Natural killer cell (primary cell): ENCODE data around the gene PLLP. TPM values are rescaled to one million over a fixed set of nuclear protein-coding genes. Genes with fewer than 3 reads are reported as not detected.

Experiments
- ATAC-seq, 3 donors: fragments of 150-1000 bp in 2 of 3; fragments of 200-7000 bp in 1 of 3; cut with Tn5 transposase; 1 replicate in 1 of 3; 2 replicates in 2 of 3; pipeline ENCODE4 v1.10.0; 2021; ENCODE audit warnings: mild to moderate bottlenecking in 2 of 3, moderate library complexity in 2 of 3
- DNase-seq, 2 donors: peaks; one replicate each; pipeline versions ENCODE4 v3.0.0 to v3.0.0-alpha.2; 2013 to 2021; ENCODE audit warnings: mixed read lengths in 1 of 2
- H3K27ac ChIP-seq: one replicate; pipeline ENCODE4 v1.5.1; 2013; ENCODE audit warnings: mild to moderate bottlenecking, low read length
- H3K27me3 ChIP-seq: one replicate; pipeline ENCODE4 v1.6.1; 2013; ENCODE audit warnings: low read length; ENCODE audit not compliant: control insufficient read depth, insufficient read depth
- H3K36me3 ChIP-seq: one replicate; pipeline ENCODE4 v1.6.1; 2013; ENCODE audit warnings: low read length; ENCODE audit not compliant: control insufficient read depth, insufficient read depth
- H3K4me1 ChIP-seq: one replicate; pipeline ENCODE4 v1.6.1; 2013; ENCODE audit warnings: low read length; ENCODE audit not compliant: control insufficient read depth, insufficient read depth
- H3K4me3 ChIP-seq: one replicate; pipeline ENCODE4 v1.5.1; 2013; ENCODE audit warnings: low read length
- H3K9me3 ChIP-seq: one replicate; pipeline ENCODE4 v1.6.1; 2013; ENCODE audit warnings: low read length; ENCODE audit not compliant: control insufficient read depth, insufficient read depth
- H3K27ac Mint-ChIP-seq, 2 donors: one replicate each; pipeline ENCODE4 v1.8.0; 2022; ENCODE audit warnings: mild to moderate bottlenecking in 2 of 2, mixed read lengths in 2 of 2, moderate library complexity in 1 of 2
- H3K27me3 Mint-ChIP-seq, 2 donors: one replicate each; pipeline ENCODE4 v1.8.0; 2022; ENCODE audit warnings: low read depth in 2 of 2, mixed read lengths in 2 of 2
- H3K36me3 Mint-ChIP-seq: one replicate; pipeline ENCODE4 v1.8.0; 2022; ENCODE audit warnings: mixed read lengths
- H3K4me1 Mint-ChIP-seq, 2 donors: one replicate each; pipeline ENCODE4 v1.8.0; 2022; ENCODE audit warnings: mixed read lengths in 2 of 2
- H3K4me3 Mint-ChIP-seq: one replicate; pipeline ENCODE4 v1.8.0; 2022; ENCODE audit warnings: mild to moderate bottlenecking, moderate library complexity, mixed read lengths
- H3K9me3 Mint-ChIP-seq, 2 donors: one replicate each; pipeline ENCODE4 v1.8.0; 2022; ENCODE audit warnings: mixed read lengths in 2 of 2
- CTCF ChIP-seq: fragments of 200-600 bp; IDR thresholded peaks from one replicate; pipeline ENCODE4 v1.8.0; 2022; ENCODE audit warnings: antibody characterized with exemption
- WGBS: methylation state at CpG from one replicate; pipeline ENCODE4 v1.1.7; 2013; ENCODE audit warnings: missing lambda C conversion rate; ENCODE audit not compliant: insufficient coverage; 5-methylcytosine and 5-hydroxymethylcytosine counted together
- intact Hi-C: fragments of 100-400 bp; cut with micrococcal nuclease; formaldehyde crosslinking; loops from one replicate; pipeline ENCODE4 v1.14.2; 2022
- total RNA-seq, 4 donors: library from RNA; stranded (reverse); fragments of 120-200 nt in 1 of 4; gene quantifications; one replicate each; pipeline versions ENCODE4 v1.2.3 to v1.2.4, GENCODE V29; 2013 to 2022

PLLP gene
- total RNA-seq, 3 donors from 2014 or later (not counting 1 experiment from before 2014, with no cell fraction given) = not detected

GRCh38 chr16:57226701-57227621 lies 57.5 kb downstream of the PLLP start:
- H3K27me3 Mint-ChIP-seq = no peaks in the 10 kb centered on the region
- H3K4me1 Mint-ChIP-seq = no peaks in the 10 kb centered on the region
- intact Hi-C loops = no loop called here
- no peak overlapping the region for H3K27ac Mint-ChIP-seq
- DNase-seq (no peak), ATAC-seq (no peak)
- H3K36me3 Mint-ChIP-seq = peaks cover 19% of the 10 kb centered on the region
- H3K27me3 ChIP-seq = no peaks in the 10 kb centered on the region
- TF ChIP-seq CTCF = no peak
- H3K9me3 ChIP-seq = no peaks in the 10 kb centered on the region
- no peaks in the 10 kb centered on the region for H3K9me3 Mint-ChIP-seq
- no peak overlapping the region for H3K27ac ChIP-seq
- H3K4me1 ChIP-seq = no peaks in the 10 kb centered on the region
- H3K4me3 Mint-ChIP-seq = no peak overlapping the region
- WGBS = 94% methylated on average over 3 of the region's 4 CpGs
- H3K36me3 ChIP-seq = peaks cover 74% of the 10 kb centered on the region
- no peak overlapping the region for H3K4me3 ChIP-seq

GRCh38 chr16:57225978-57226377 lies 58.5 kb downstream of the PLLP start:
- 91% methylated on average over 7 of the region's 7 CpGs for WGBS
- Mint-ChIP-seq H3K27ac (no peak overlapping the region), H3K27me3 (no peaks in the 10 kb centered on the region), H3K4me1 (no peaks in the 10 kb centered on the region), H3K4me3 (no peak overlapping the region), H3K9me3 (no peaks in the 10 kb centered on the region), H3K36me3 (peaks cover 14% of the 10 kb centered on the region)
- intact Hi-C loops = no loop called here
- peaks cover 76% of the 10 kb centered on the region for H3K36me3 ChIP-seq
- no peaks in the 10 kb centered on the region for H3K4me1 ChIP-seq
- no peaks in the 10 kb centered on the region for H3K9me3 ChIP-seq
- no peak for DNase-seq
- H3K27me3 ChIP-seq = no peaks in the 10 kb centered on the region
- no peak for TF ChIP-seq CTCF
- no peak overlapping the region for H3K4me3 ChIP-seq
- no peak for ATAC-seq
- no peak overlapping the region for H3K27ac ChIP-seq

- Mint-ChIP-seq H3K9me3 (no peaks in the 10 kb centered on the region), H3K4me3 (no peak overlapping the region), H3K4me1 (no peaks in the 10 kb centered on the region), H3K27ac (no peak overlapping the region), H3K36me3 (peaks cover 18% of the 10 kb centered on the region), H3K27me3 (no peaks in the 10 kb centered on the region)
- Histone ChIP-seq H3K9me3 (no peaks in the 10 kb centered on the region), H3K4me3 (no peak overlapping the region), H3K27me3 (no peaks in the 10 kb centered on the region), H3K36me3 (peaks cover 75% of the 10 kb centered on the region), H3K27ac (no peak overlapping the region), H3K4me1 (no peaks in the 10 kb centered on the region)
- DNase-seq (no peak), ATAC-seq (no peak)
- 98% methylated on average over 6 of the region's 6 CpGs for WGBS
- intact Hi-C loops = no loop called here
- no peak for TF ChIP-seq CTCF
Observed at GRCh38 chr16:57224651-57225335, 59.7 kb downstream of the PLLP start.
